BLaER1 treated with 17β-estradiol and CSF1 and Interleukin-3, amounts not matched to agents 10 nM and 100 nM (cell line): ENCODE data around the gene ZNF335.

Experiments
- H3K27ac ChIP-seq, 11 experiments: shearing (Covaris generic); formaldehyde crosslinking; 2 replicates each; pipeline ENCODE4 v1.8.1; 2022
- H3K27me3 ChIP-seq, 11 experiments: shearing (Covaris generic); formaldehyde crosslinking; 2 replicates each; pipeline ENCODE4 v1.8.1; 2022
- H3K36me3 ChIP-seq, 11 experiments: shearing (Covaris generic); formaldehyde crosslinking; 2 replicates each; pipeline ENCODE4 v1.8.1; 2022
- H3K4me1 ChIP-seq, 10 experiments: shearing (Covaris generic); formaldehyde crosslinking; 2 replicates each; pipeline ENCODE4 v1.8.1; 2022
- H3K4me2 ChIP-seq, 11 experiments: shearing (Covaris generic); formaldehyde crosslinking; 2 replicates each; pipeline ENCODE4 v1.8.1; 2022
- H3K4me3 ChIP-seq, 10 experiments: shearing (Covaris generic); formaldehyde crosslinking; 2 replicates each; pipeline ENCODE4 v1.8.1; 2022
- H3K9ac ChIP-seq, 11 experiments: shearing (Covaris generic); formaldehyde crosslinking; 2 replicates each; pipeline ENCODE4 v1.8.1; 2022
- H3K9me3 ChIP-seq, 11 experiments: shearing (Covaris generic); formaldehyde crosslinking; replicated peaks in 1 of 11; 2 replicates each; pipeline ENCODE4 v1.8.1; 2022
- H4K20me1 ChIP-seq, 11 experiments: shearing (Covaris generic); formaldehyde crosslinking; 2 replicates each; pipeline ENCODE4 v1.8.1; 2022
- Cebpa-rat ChIP-seq, 11 experiments: shearing (Covaris generic); IDR thresholded peaks; 2 replicates each; pipeline ENCODE4 v1.8.1; 2022

ZNF335 gene

GRCh38 chr20:45971675-45972499 is at the start of gene ZNF335:
Gene ZNF335, minus strand, starts transcription at chr20:45972203. Its CDS starts 793 bp downstream, at chr20:45971410.
- H3K4me3 ChIP-seq: peak within 1 kb of the TSS; percentile 77 to 93 (median 84)
- peak within 1 kb of the TSS; percentile 92 to 100 (median 99) for H3K9ac ChIP-seq
- H3K9me3 ChIP-seq: no peaks in the 10 kb centered on the region; a peak in 2 of 22 replicates
- H3K36me3 ChIP-seq: peaks cover 27 to 29% (median 28%) of the 10 kb centered on the region in 11 experiments
- peaks cover 15 to 41% (median 25%) of the 10 kb centered on the region in 11 experiments; a peak in 18 of 22 replicates for H4K20me1 ChIP-seq
- TF ChIP-seq Cebpa-rat (IDR thresholded peaks at IDR 0.05): no peak
- H3K27ac ChIP-seq: peak within 1 kb of the TSS; percentile 97 to 100 (median 100)
- H3K4me1 ChIP-seq: peaks cover 28 to 63% (median 50%) of the 10 kb centered on the region in 10 experiments
- H3K27me3 ChIP-seq: no peaks in the 10 kb centered on the region
- peak within 1 kb of the TSS; percentile 87 to 98 (median 95) for H3K4me2 ChIP-seq

DNA sequence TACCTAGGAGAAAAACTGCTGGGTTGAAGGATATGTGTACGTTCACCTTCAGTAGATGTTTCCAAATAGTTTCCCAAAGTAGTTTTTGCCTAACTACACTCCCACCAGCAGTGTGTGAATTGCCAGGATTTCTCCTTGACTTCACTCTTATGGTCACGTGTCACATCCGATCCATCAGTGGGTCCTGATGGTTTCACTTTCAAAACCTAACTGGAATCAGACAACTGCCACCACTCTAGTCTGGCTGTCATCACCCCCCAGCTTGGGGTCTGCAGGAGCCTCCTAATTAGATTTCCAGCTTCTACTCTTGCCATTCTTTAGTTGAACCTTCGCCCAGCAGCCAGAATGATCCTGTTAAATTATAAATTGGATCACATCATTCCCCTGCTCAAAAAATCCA is 48.6 kb upstream of the ZNF335 start:
- Histone ChIP-seq H3K27me3 (no peaks in the 10 kb centered on the region), H3K4me3 (peak overlapping the region in 9 of 10 experiments; percentile 59 to 76 (median 66); a peak in 16 of 20 replicates), H3K9ac (peak overlapping the region in 10 of 11 experiments; percentile 6 to 83 (median 80); a peak in 18 of 22 replicates), H3K27ac (peak overlapping the region in 9 of 11 experiments; percentile 58 to 87 (median 80); a peak in 16 of 22 replicates), H3K4me1 (peaks cover 42 to 76% (median 55%) of the 10 kb centered on the region in 10 experiments), H3K4me2 (peak overlapping the region; percentile 72 to 98 (median 92)), H3K9me3 (peaks cover 0 to 12% (median 8%) of the 10 kb centered on the region in 11 experiments; a peak in 14 of 22 replicates), H4K20me1 (peaks cover 13 to 44% (median 26%) of the 10 kb centered on the region in 11 experiments; a peak in 20 of 22 replicates), H3K36me3 (peaks cover 0 to 20% (median 9%) of the 10 kb centered on the region in 11 experiments; a peak in 11 of 22 replicates)
- no peak for TF ChIP-seq Cebpa-rat (IDR thresholded peaks at IDR 0.05)

DNA sequence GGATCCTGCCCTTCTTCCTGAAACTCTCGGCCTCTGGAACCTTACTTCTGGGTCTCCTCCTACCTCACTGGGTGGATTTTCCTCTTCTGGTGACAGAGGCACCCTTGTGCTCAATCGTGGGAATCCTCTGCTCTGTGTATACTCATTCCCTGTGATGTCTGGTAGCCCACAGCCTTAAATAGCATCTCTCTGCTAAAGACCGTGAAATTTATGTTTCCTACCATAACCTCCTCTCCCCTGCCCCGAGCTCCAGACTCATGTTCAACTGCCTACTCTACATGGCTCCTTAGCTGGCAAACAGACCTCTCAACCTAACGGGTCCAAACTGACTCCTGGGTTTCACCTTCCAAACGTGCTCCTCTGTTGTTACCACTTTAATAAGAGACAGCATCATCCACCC is 46.6 kb upstream of the ZNF335 start:
- peak overlapping the region in 4 of 11 experiments; percentile 6 to 36 (median 18); a peak in 3 of 22 replicates for H3K9ac ChIP-seq
- no peak for TF ChIP-seq Cebpa-rat (IDR thresholded peaks at IDR 0.05)
- peaks cover 0 to 40% (median 14%) of the 10 kb centered on the region in 11 experiments; a peak in 11 of 22 replicates for H3K36me3 ChIP-seq
- peak overlapping the region in 8 of 11 experiments; percentile 1 to 52 (median 15); a peak in 10 of 22 replicates for H3K27ac ChIP-seq
- H3K4me2 ChIP-seq: peak overlapping the region; percentile 24 to 97 (median 79); a peak in 19 of 22 replicates
- peaks cover 60 to 87% (median 65%) of the 10 kb centered on the region in 10 experiments for H3K4me1 ChIP-seq
- no peak overlapping the region for H3K4me3 ChIP-seq
- H3K27me3 ChIP-seq: peaks cover 0 to 11% (median 5%) of the 10 kb centered on the region in 11 experiments; a peak in 16 of 22 replicates
- H3K9me3 ChIP-seq: peaks cover 0 to 12% (median 8%) of the 10 kb centered on the region in 11 experiments; a peak in 14 of 22 replicates
- H4K20me1 ChIP-seq: peaks cover 6 to 42% (median 10%) of the 10 kb centered on the region in 11 experiments; a peak in 20 of 22 replicates

- Histone ChIP-seq H3K4me1 (peaks cover 64 to 87% (median 68%) of the 10 kb centered on the region in 10 experiments), H3K9ac (peak overlapping the region in 2 of 11 experiments; percentile 6 to 21; a peak in 3 of 22 replicates), H3K4me3 (no peak overlapping the region), H3K27me3 (peaks cover 0 to 16% (median 10%) of the 10 kb centered on the region in 11 experiments; a peak in 17 of 22 replicates), H3K4me2 (peak overlapping the region; percentile 24 to 97 (median 79)), H4K20me1 (peaks cover 1 to 42% (median 5%) of the 10 kb centered on the region in 11 experiments; a peak in 19 of 22 replicates), H3K27ac (peak overlapping the region in 7 of 11 experiments; percentile 1 to 52 (median 19); a peak in 9 of 22 replicates), H3K36me3 (peaks cover 0 to 45% (median 14%) of the 10 kb centered on the region in 11 experiments; a peak in 11 of 22 replicates), H3K9me3 (peaks cover 0 to 12% (median 8%) of the 10 kb centered on the region in 11 experiments; a peak in 14 of 22 replicates)
- no peak for TF ChIP-seq Cebpa-rat (IDR thresholded peaks at IDR 0.05)
Observed at GRCh38 chr20:46018112-46018511, 46.1 kb upstream of the ZNF335 start.

DNA sequence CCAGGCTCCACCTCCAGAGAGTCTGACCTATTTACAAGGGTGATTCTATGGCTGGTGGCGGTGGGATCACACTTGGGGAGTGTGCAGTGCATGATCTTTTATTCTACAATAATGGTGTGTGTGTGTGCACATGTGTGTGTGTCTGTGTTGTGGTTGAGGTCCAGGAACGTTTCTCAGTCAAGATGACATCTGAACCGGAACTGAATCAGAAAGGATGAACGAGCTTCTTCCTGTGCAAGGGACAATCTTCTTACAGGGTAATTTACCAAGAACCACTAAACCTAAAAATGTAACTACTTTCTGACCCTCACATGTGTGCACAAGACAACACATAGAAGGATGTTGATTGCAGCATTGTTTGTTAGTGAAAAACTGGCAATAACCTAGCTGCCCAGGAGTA is 45.3 kb upstream of the ZNF335 start:
- no peak overlapping the region for H3K27ac ChIP-seq
- H3K36me3 ChIP-seq: peaks cover 0 to 52% (median 14%) of the 10 kb centered on the region in 11 experiments; a peak in 11 of 22 replicates
- H3K4me3 ChIP-seq: no peak overlapping the region
- H3K4me2 ChIP-seq: peak overlapping the region; percentile 25 to 97 (median 79); a peak in 20 of 22 replicates
- H4K20me1 ChIP-seq: peaks cover 0 to 48% (median 3%) of the 10 kb centered on the region in 11 experiments; a peak in 11 of 22 replicates
- no peak for TF ChIP-seq Cebpa-rat (IDR thresholded peaks at IDR 0.05)
- H3K4me1 ChIP-seq: peaks cover 61 to 91% (median 73%) of the 10 kb centered on the region in 10 experiments
- H3K9ac ChIP-seq: no peak overlapping the region
- peaks cover 0 to 19% (median 9%) of the 10 kb centered on the region in 11 experiments; a peak in 16 of 22 replicates for H3K9me3 ChIP-seq
- peaks cover 0 to 25% (median 18%) of the 10 kb centered on the region in 11 experiments; a peak in 18 of 22 replicates for H3K27me3 ChIP-seq

GRCh38 chr20:46014517-46015396 is 42.8 kb upstream of the ZNF335 start:
- Histone ChIP-seq H4K20me1 (peaks cover 0 to 53% (median 9%) of the 10 kb centered on the region in 11 experiments; a peak in 12 of 22 replicates), H3K4me1 (peaks cover 44 to 97% (median 80%) of the 10 kb centered on the region in 10 experiments), H3K9me3 (peaks cover 0 to 41% (median 27%) of the 10 kb centered on the region in 11 experiments; a peak in 18 of 22 replicates), H3K4me3 (peak overlapping the region in 3 of 10 experiments; percentile 64 to 74 (median 71); a peak in 6 of 20 replicates), H3K27ac (no peak overlapping the region), H3K9ac (peak overlapping the region in 2 of 11 experiments; percentile 34 to 43; a peak in 2 of 22 replicates), H3K27me3 (peaks cover 0 to 50% (median 43%) of the 10 kb centered on the region in 11 experiments; a peak in 19 of 22 replicates), H3K36me3 (peaks cover 0 to 74% (median 14%) of the 10 kb centered on the region in 11 experiments; a peak in 11 of 22 replicates), H3K4me2 (peak overlapping the region; percentile 63 to 97 (median 84))
- TF ChIP-seq Cebpa-rat (IDR thresholded peaks at IDR 0.05): no peak

DNA sequence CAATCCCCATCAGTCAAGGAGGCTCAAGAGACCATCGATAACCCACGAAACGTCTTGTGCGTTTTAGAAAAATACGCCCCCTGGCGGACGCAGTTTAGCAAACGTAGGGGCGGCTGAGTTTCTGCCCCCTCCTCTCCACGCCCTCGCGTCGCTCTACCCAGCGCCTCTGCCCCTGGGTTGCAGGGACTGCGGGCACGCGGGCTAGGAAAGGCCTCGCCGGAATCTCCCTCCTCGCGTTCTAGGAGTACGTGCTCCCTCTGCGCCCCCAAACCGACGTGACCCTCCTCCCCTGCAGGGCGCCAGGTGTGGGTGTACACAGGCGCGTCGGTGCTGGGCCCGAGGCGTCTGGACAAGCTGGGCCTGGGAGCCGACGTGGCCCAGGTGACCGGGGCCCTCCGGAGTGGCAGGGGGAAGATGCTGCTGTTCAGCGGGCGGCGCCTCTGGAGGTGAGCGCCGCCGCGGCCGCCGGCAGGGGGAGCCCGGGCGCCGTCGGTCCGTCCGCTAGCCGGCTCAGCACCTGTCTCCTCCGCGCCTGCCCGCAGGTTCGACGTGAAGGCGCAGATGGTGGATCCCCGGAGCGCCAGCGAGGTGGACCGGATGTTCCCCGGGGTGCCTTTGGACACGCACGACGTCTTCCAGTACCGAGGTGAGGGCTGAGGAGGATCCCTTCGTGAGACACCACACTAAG is 42.0 kb upstream of the ZNF335 start:
- H3K27me3 ChIP-seq: peaks cover 0 to 58% (median 51%) of the 10 kb centered on the region in 11 experiments; a peak in 19 of 22 replicates
- H3K4me3 ChIP-seq: peak overlapping the region in 6 of 10 experiments; percentile 2 to 74 (median 64); a peak in 13 of 20 replicates
- peak overlapping the region in 4 of 11 experiments; percentile 17 to 42 (median 27); a peak in 6 of 22 replicates for H3K27ac ChIP-seq
- peak overlapping the region in 5 of 11 experiments; percentile 20 to 43 (median 28); a peak in 5 of 22 replicates for H3K9ac ChIP-seq
- no peak for TF ChIP-seq Cebpa-rat (IDR thresholded peaks at IDR 0.05)
- peak overlapping the region; percentile 63 to 97 (median 84) for H3K4me2 ChIP-seq
- H3K4me1 ChIP-seq: peaks cover 44 to 97% (median 81%) of the 10 kb centered on the region in 10 experiments
- peaks cover 0 to 41% (median 27%) of the 10 kb centered on the region in 11 experiments; a peak in 18 of 22 replicates for H3K9me3 ChIP-seq
- H4K20me1 ChIP-seq: peaks cover 0 to 53% (median 9%) of the 10 kb centered on the region in 11 experiments; a peak in 12 of 22 replicates
- peaks cover 0 to 74% (median 14%) of the 10 kb centered on the region in 11 experiments; a peak in 11 of 22 replicates for H3K36me3 ChIP-seq
